HEK293 (cell line): ENCODE measurements around the gene PDZD2.
"Not testable (repeated sequence)": the region's sequence is repeated elsewhere in the genome, so short reads cannot be mapped to it uniquely, and the experiment has no call there.

Experiments used
- CTCF ChIA-PET: fragments of 350-600 bp; formaldehyde crosslinking; extraction: SDS; loops from one replicate; lab custom pipeline; 2021; ENCODE audit warnings: antibody characterized with exemption; lab: Yijun Ruan, JAX
- POLR2A ChIA-PET: fragments of 300-600 bp; formaldehyde crosslinking; extraction: SDS; loops from one replicate; lab custom pipeline; 2020; ENCODE audit warnings: antibody characterized with exemption, inconsistent platforms; lab: Yijun Ruan, JAX
- H3K27ac ChIP-seq: fragments of 200-500 bp; sonication (Bioruptor generic); 2 replicates; pipeline ENCODE4 v1.5.1; 2014; ENCODE audit warnings: low read depth, low read length, control low read depth, inconsistent platforms; ENCODE audit errors: extremely low read depth
- H3K36me3 ChIP-seq, 2 experiments: fragments of 200-500 bp in 1 of 2; sonication (Bioruptor generic) in 1 of 2; 1 replicate in 1 of 2; 2 replicates in 1 of 2; pipeline ENCODE4 v1.5.1; 2014 to 2017; ENCODE audit warnings: inconsistent platforms in 2 of 2, low read length in 2 of 2; ENCODE audit not compliant: control insufficient read depth in 2 of 2, insufficient read depth in 1 of 2
- H3K4me1 ChIP-seq: fragments of 200-500 bp; sonication (Bioruptor generic); 2 replicates; pipeline ENCODE4 v1.5.1; 2014; ENCODE audit warnings: mild to moderate bottlenecking, low read length, inconsistent platforms; ENCODE audit not compliant: control insufficient read depth, insufficient read depth
- H3K4me3 ChIP-seq: 2 replicates; pipeline ENCODE4 v1.5.1; 2011; ENCODE audit warnings: low read depth, mild to moderate bottlenecking, control low read depth, low read length, moderate library complexity
- H3K9me3 ChIP-seq: fragments of 200-500 bp; sonication (Bioruptor generic); 2 replicates; pipeline ENCODE4 v1.5.1; 2014; ENCODE audit warnings: low read depth, low read length, inconsistent platforms; ENCODE audit not compliant: control insufficient read depth, insufficient read depth
- ZBTB21 ChIP-seq: fragments of 450-650 bp; formaldehyde crosslinking; IDR thresholded peaks from 2 replicates; pipeline ENCODE4 v1.5.1; 2017; ENCODE audit warnings: missing biosample characterization, missing genetic modification characterization
- ZBTB8A ChIP-seq: fragments of 450-650 bp; formaldehyde crosslinking; IDR thresholded peaks from 2 replicates; pipeline ENCODE4 v1.5.1; 2016; ENCODE audit warnings: missing biosample characterization, missing genetic modification characterization
- ZNF138 ChIP-seq: fragments of 450-650 bp; formaldehyde crosslinking; IDR thresholded peaks from 2 replicates; pipeline ENCODE4 v1.5.1; 2016; ENCODE audit warnings: missing biosample characterization, missing genetic modification characterization, borderline replicate concordance
- ZNF140 ChIP-seq: fragments of 450-650 bp; formaldehyde crosslinking; IDR thresholded peaks from 2 replicates; pipeline ENCODE4 v1.5.1; 2016; ENCODE audit warnings: missing biosample characterization, missing genetic modification characterization
- ZNF266 ChIP-seq: fragments of 450-650 bp; formaldehyde crosslinking; IDR thresholded peaks from 2 replicates; pipeline ENCODE4 v1.5.1; 2016; ENCODE audit warnings: missing biosample characterization, missing genetic modification characterization, low read depth
- ZNF394 ChIP-seq: fragments of 450-650 bp; formaldehyde crosslinking; IDR thresholded peaks from 2 replicates; pipeline ENCODE4 v1.5.1; 2016; ENCODE audit warnings: missing biosample characterization, missing genetic modification characterization, mild to moderate bottlenecking, moderate library complexity, borderline replicate concordance
- ZNF426 ChIP-seq: fragments of 450-650 bp; formaldehyde crosslinking; IDR thresholded peaks from 2 replicates; pipeline ENCODE4 v1.5.1; 2017; ENCODE audit warnings: missing biosample characterization, missing genetic modification characterization, mild to moderate bottlenecking, inconsistent platforms, moderate library complexity
- ZNF433 ChIP-seq: fragments of 450-650 bp; formaldehyde crosslinking; IDR thresholded peaks from 2 replicates; pipeline ENCODE4 v1.5.1; 2016; ENCODE audit warnings: missing biosample characterization, missing genetic modification characterization, low read depth
- ZNF555 ChIP-seq: fragments of 450-650 bp; formaldehyde crosslinking; conservative IDR thresholded peaks from 2 replicates; pipeline ENCODE4 v1.5.1; 2017; ENCODE audit warnings: missing biosample characterization, mild to moderate bottlenecking, missing genetic modification characterization, inconsistent platforms
- ZNF558 ChIP-seq: fragments of 450-650 bp; formaldehyde crosslinking; IDR thresholded peaks from 2 replicates; pipeline ENCODE4 v1.5.1; 2016; ENCODE audit warnings: missing biosample characterization, missing genetic modification characterization
- ZNF623 ChIP-seq: fragments of 450-650 bp; formaldehyde crosslinking; IDR thresholded peaks from 2 replicates; pipeline ENCODE4 v1.5.1; 2016; ENCODE audit warnings: missing biosample characterization, missing genetic modification characterization
- ZNF629 ChIP-seq: fragments of 450-650 bp; formaldehyde crosslinking; IDR thresholded peaks from 2 replicates; pipeline ENCODE4 v1.5.1; 2017; ENCODE audit warnings: missing biosample characterization, missing genetic modification characterization
- ZNF654 ChIP-seq: fragments of 450-650 bp; formaldehyde crosslinking; IDR thresholded peaks from 2 replicates; pipeline ENCODE4 v1.5.1; 2016; ENCODE audit warnings: low read depth, missing biosample characterization, missing genetic modification characterization
- ZNF664 ChIP-seq: fragments of 450-650 bp; formaldehyde crosslinking; IDR thresholded peaks from 2 replicates; pipeline ENCODE4 v1.5.1; 2016; ENCODE audit warnings: missing biosample characterization, missing genetic modification characterization
- ZXDB ChIP-seq: fragments of 450-650 bp; formaldehyde crosslinking; IDR thresholded peaks from 2 replicates; pipeline ENCODE4 v1.5.1; 2016; ENCODE audit warnings: missing biosample characterization, missing genetic modification characterization
- TF ChIP-seq, protein P1 (sequence below): fragments of 450-650 bp; formaldehyde crosslinking; conservative IDR thresholded peaks from 2 replicates; pipeline ENCODE4 v1.5.1; 2016; ENCODE audit warnings: low read depth, missing biosample characterization, missing genetic modification characterization
- TF ChIP-seq, protein P2 (sequence below): fragments of 450-650 bp; formaldehyde crosslinking; conservative IDR thresholded peaks from 2 replicates; pipeline ENCODE4 v1.5.1; 2016; ENCODE audit warnings: low read depth, missing biosample characterization, missing genetic modification characterization
- TF ChIP-seq, protein P3 (sequence below): fragments of 450-650 bp; formaldehyde crosslinking; IDR thresholded peaks from 2 replicates; pipeline ENCODE4 v1.5.1; 2016; ENCODE audit warnings: missing biosample characterization, missing genetic modification characterization
- TF ChIP-seq, protein P4 (sequence below): fragments of 450-650 bp; formaldehyde crosslinking; IDR thresholded peaks from 2 replicates; pipeline ENCODE4 v1.5.1; 2016; ENCODE audit warnings: missing biosample characterization, missing genetic modification characterization

Gene PDZD2

DNA sequence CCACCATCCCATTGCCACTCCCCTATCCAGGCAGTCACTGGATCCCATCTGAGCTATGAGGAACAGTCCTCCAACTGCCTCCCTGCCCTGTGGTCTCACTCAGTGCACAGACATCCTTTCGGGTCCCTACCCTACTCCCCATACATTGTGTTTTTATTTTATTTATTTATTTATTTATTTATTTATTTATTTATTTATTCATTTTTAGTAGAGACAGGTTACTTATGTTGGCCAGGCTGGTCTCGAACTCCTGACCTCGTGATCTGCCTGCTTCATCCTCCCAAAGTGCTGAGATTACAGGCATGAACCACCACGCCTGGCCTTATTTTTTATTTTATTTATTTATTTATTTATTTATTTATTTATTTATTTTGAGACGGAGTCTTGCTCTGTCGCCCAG lies 137.4 kb downstream of the PDZD2 start:
- POLR2A ChIA-PET, H3K4me1 ChIP-seq, H3K36me3 ChIP-seq, H3K27ac ChIP-seq, CTCF ChIA-PET, H3K4me3 ChIP-seq, H3K9me3 ChIP-seq: not testable (repeated sequence)
- TF ChIP-seq ZNF138 (tag by site-specific recombination) (0 out of 2 replicates have a peak, but pooled peaks have one; percentile 21), ZBTB21 (tag by site-specific recombination) (0 out of 2 replicates have a peak, but pooled peaks have one; percentile 21), ZNF664 (tag by site-specific recombination) (0 out of 2 replicates have a peak, but pooled peaks have one; percentile 22), ZNF140 (tag by site-specific recombination) (peak; percentile 33; the same call in 1 of the 2 replicates), ZNF394 (tag by site-specific recombination) (peak; percentile 83), ZNF629 (0 out of 2 replicates have a peak, but pooled peaks have one; percentile 14), ZNF558 (tag by site-specific recombination) (peak; percentile 43; the same call in 1 of the 2 replicates), ZNF426 (tag by site-specific recombination) (peak; percentile 61), ZNF623 (peak; percentile 44; the same call in 1 of the 2 replicates), ZNF266 (0 out of 2 replicates have a peak, but pooled peaks have one; percentile 44), ZNF555 (tag by site-specific recombination) (peak; percentile 69), ZNF433 (tag by site-specific recombination) (0 out of 2 replicates have a peak, but pooled peaks have one; percentile 24), ZBTB8A (tag by site-specific recombination) (peak; percentile 57), ZXDB (0 out of 2 replicates have a peak, but pooled peaks have one; percentile 20), ZNF654 (tag by site-specific recombination) (peak; percentile 29; the same call in 1 of the 2 replicates)
- TF ChIP-seq, protein P1, sequence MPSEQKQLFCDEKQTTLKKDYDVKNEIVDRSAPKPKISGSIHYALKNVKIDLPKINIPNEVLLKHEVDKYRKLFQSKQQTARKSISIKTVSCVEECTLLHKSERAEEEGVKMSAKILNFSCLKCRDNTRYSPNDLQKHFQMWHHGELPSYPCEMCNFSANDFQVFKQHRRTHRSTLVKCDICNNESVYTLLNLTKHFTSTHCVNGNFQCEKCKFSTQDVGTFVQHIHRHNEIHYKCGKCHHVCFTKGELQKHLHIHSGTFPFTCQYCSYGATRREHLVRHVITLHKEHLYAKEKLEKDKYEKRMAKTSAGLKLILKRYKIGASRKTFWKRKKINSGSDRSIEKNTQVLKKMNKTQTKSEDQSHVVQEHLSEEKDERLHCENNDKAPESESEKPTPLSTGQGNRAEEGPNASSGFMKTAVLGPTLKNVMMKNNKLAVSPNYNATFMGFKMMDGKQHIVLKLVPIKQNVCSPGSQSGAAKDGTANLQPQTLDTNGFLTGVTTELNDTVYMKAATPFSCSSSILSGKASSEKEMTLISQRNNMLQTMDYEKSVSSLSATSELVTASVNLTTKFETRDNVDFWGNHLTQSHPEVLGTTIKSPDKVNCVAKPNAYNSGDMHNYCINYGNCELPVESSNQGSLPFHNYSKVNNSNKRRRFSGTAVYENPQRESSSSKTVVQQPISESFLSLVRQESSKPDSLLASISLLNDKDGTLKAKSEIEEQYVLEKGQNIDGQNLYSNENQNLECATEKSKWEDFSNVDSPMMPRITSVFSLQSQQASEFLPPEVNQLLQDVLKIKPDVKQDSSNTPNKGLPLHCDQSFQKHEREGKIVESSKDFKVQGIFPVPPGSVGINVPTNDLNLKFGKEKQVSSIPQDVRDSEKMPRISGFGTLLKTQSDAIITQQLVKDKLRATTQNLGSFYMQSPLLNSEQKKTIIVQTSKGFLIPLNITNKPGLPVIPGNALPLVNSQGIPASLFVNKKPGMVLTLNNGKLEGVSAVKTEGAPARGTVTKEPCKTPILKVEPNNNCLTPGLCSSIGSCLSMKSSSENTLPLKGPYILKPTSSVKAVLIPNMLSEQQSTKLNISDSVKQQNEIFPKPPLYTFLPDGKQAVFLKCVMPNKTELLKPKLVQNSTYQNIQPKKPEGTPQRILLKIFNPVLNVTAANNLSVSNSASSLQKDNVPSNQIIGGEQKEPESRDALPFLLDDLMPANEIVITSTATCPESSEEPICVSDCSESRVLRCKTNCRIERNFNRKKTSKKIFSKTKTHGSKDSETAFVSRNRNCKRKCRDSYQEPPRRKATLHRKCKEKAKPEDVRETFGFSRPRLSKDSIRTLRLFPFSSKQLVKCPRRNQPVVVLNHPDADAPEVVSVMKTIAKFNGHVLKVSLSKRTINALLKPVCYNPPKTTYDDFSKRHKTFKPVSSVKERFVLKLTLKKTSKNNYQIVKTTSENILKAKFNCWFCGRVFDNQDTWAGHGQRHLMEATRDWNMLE (tag by site-specific recombination), result peak; percentile 82
- TF ChIP-seq, protein P2, sequence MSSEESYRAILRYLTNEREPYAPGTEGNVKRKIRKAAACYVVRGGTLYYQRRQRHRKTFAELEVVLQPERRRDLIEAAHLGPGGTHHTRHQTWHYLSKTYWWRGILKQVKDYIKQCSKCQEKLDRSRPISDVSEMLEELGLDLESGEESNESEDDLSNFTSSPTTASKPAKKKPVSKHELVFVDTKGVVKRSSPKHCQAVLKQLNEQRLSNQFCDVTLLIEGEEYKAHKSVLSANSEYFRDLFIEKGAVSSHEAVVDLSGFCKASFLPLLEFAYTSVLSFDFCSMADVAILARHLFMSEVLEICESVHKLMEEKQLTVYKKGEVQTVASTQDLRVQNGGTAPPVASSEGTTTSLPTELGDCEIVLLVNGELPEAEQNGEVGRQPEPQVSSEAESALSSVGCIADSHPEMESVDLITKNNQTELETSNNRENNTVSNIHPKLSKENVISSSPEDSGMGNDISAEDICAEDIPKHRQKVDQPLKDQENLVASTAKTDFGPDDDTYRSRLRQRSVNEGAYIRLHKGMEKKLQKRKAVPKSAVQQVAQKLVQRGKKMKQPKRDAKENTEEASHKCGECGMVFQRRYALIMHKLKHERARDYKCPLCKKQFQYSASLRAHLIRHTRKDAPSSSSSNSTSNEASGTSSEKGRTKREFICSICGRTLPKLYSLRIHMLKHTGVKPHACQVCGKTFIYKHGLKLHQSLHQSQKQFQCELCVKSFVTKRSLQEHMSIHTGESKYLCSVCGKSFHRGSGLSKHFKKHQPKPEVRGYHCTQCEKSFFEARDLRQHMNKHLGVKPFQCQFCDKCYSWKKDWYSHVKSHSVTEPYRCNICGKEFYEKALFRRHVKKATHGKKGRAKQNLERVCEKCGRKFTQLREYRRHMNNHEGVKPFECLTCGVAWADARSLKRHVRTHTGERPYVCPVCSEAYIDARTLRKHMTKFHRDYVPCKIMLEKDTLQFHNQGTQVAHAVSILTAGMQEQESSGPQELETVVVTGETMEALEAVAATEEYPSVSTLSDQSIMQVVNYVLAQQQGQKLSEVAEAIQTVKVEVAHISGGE, result peak; percentile 71
- TF ChIP-seq, protein P3, sequence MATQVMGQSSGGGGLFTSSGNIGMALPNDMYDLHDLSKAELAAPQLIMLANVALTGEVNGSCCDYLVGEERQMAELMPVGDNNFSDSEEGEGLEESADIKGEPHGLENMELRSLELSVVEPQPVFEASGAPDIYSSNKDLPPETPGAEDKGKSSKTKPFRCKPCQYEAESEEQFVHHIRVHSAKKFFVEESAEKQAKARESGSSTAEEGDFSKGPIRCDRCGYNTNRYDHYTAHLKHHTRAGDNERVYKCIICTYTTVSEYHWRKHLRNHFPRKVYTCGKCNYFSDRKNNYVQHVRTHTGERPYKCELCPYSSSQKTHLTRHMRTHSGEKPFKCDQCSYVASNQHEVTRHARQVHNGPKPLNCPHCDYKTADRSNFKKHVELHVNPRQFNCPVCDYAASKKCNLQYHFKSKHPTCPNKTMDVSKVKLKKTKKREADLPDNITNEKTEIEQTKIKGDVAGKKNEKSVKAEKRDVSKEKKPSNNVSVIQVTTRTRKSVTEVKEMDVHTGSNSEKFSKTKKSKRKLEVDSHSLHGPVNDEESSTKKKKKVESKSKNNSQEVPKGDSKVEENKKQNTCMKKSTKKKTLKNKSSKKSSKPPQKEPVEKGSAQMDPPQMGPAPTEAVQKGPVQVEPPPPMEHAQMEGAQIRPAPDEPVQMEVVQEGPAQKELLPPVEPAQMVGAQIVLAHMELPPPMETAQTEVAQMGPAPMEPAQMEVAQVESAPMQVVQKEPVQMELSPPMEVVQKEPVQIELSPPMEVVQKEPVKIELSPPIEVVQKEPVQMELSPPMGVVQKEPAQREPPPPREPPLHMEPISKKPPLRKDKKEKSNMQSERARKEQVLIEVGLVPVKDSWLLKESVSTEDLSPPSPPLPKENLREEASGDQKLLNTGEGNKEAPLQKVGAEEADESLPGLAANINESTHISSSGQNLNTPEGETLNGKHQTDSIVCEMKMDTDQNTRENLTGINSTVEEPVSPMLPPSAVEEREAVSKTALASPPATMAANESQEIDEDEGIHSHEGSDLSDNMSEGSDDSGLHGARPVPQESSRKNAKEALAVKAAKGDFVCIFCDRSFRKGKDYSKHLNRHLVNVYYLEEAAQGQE (tag by site-specific recombination), result peak; percentile 57; the same call in 1 of the 2 replicates
- TF ChIP-seq, protein P4, sequence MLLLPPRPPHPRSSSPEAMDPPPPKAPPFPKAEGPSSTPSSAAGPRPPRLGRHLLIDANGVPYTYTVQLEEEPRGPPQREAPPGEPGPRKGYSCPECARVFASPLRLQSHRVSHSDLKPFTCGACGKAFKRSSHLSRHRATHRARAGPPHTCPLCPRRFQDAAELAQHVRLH (tag by site-specific recombination), result 0 out of 2 replicates have a peak, but pooled peaks have one; percentile 22
